B cell (primary cell): Measurements from ENCODE around the gene KCNH5.

Source experiments
- CTCF ChIP-seq: fragments of 200-600 bp; IDR thresholded peaks from one replicate; pipeline ENCODE4 v1.8.0; 2022; ENCODE audit warnings: antibody characterized with exemption, mild to moderate bottlenecking
- EZH2 ChIP-seq: IDR thresholded peaks from 2 replicates; pipeline ENCODE4 v1.6.1; 2012; ENCODE audit warnings: borderline replicate concordance, low read depth, mild to moderate bottlenecking, moderate library complexity, low read length; ENCODE audit not compliant: insufficient read depth, poor library complexity, severe bottlenecking

GRCh38 chr14:63039866-63040265 lies 5.4 kb downstream of the KCNH5 start:
- TF ChIP-seq CTCF (no peak), EZH2 (no peak)
